ENCODE measurements around the gene CHRNB2.
"Not testable (repeated sequence)": the region's sequence is repeated elsewhere in the genome, so short reads cannot be mapped to it uniquely, and the experiment has no call there.

CHRNB2 gene
- 0 to 0.39 (median 0) reads per million in 3 experiments for total RNA-seq

- peak; percentile 66 for DNase-seq
Observed at GRCh38 chr1:154567386-154568156, at the start of gene CHRNB2. Gene CHRNB2 (plus strand): TSS chr1:154567778. CDS start chr1:154568045, 267 bp downstream.

GRCh38 chr1:154519591-154519991 is 48.0 kb upstream of the CHRNB2 start:
- DNase-seq = no peak

GRCh38 chr1:154520333-154520732 is 47.2 kb upstream of the CHRNB2 start:
- DNase-seq = no peak

- no peak for DNase-seq
Observed at GRCh38 chr1:154521695-154522094, 45.9 kb upstream of the CHRNB2 start.

DNA sequence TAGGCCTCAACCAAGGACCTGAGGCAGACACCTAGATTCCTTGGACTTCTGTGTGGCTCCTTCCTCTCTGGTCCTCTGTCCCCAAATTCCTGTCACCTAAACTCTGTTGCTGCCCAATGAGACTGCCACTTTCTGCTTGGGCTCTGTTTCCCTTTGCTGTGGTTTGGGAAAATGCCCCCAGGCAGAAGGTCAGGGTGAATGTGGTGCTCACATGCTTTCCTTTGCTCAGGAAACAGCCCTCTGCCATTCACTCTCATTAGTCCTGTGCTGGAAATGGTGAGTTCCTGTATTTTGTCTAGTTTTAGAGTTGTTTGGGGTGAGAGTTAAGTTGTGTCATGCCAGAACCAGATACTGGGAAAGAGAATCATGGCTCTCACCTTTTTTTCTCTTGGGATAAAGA is 42.7 kb upstream of the CHRNB2 start:
- no peak for DNase-seq

GRCh38 chr1:154527192-154527591 is 40.4 kb upstream of the CHRNB2 start:
- no peak for DNase-seq

DNA sequence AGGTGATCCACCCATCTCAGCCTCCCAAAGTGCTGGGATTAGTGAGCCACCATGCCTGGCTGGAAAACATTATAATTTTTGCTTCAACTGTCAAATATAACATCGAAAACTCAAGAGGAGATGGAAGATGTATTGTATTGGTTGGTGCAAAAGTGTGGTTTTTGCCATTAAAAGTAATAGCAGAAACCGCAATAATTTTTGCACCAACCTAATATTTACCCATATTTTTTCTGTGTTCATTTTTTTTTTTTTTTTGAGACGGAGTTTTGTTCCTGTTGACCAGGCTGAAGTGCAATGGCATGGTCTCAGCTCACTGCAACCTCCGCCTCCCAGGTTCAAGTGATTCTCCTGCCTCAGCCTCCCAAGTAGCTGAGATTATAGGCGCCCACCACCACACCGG is 38.3 kb upstream of the CHRNB2 start:
- no peak for DNase-seq

GRCh38 chr1:154531950-154532349 is 35.6 kb upstream of the CHRNB2 start:
- not testable (repeated sequence) for DNase-seq

GRCh38 chr1:154533952-154534844 is 33.4 kb upstream of the CHRNB2 start:
- DNase-seq = no peak

DNA sequence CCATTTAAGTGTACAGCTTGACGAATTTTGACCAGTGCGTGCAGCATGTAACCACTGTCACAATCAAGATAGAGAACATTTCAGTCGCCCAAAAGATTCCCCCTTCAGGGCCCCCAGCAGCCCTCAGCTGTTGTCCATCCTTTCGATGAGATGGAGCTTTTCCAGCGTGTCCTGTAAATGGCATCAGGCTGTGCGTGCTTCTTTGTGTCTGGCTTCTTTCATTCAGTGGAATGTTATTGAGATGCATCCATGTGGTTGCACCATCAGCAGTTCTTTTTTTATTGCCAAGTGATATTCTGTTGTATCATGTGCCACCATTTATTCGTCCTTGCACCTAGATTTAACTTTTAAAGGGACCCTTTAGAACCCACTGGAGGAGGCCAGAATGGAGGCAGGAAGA is 31.0 kb upstream of the CHRNB2 start:
- DNase-seq = no peak

DNA sequence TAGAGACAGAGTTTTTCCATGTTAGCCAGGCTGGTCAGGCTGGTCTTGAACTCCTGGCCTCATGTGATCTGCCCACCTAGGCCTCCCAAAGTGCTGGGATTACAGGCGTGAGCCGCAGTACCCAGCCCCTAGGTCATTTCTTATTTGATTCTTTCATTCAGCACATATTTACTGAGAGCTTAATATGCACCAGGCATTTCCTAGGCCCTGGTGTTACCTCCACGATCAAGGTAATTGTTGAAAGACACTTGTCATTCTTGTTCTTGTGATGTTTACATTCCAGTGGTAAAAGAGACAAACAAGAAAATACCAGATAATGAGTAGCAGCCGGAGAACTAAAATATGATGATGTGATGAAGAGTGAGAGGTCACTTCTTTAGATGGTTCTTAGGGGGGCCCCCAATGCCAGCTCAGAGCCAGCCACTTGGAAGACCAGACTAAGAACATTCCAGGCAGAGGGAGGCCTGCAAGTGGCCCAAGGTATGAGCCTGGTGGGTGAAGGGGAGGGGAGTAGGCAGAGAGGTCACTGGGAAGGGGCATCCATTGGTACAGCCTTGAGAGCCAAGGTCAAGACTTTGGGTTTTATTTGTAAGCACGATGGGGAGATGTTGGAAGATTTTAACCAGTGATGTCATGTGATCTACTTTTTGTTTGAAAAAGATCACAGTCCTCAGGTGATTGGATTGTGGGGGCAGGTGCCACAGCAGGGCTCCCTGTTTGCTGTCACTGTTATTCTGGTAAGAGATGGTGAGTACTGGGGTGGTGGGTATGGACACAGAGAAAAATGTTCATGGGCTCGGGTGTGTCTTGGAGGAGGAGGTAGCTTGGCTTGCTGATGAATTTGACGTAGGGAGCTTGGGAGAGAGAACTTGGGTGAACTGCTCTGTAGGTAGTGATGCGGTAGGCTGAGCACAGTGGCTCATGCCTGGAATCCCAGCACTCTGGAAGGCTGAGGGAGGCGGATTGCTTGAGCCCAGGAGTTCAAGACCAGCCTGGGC is 27.8 kb upstream of the CHRNB2 start:
- no peak for DNase-seq

DNA sequence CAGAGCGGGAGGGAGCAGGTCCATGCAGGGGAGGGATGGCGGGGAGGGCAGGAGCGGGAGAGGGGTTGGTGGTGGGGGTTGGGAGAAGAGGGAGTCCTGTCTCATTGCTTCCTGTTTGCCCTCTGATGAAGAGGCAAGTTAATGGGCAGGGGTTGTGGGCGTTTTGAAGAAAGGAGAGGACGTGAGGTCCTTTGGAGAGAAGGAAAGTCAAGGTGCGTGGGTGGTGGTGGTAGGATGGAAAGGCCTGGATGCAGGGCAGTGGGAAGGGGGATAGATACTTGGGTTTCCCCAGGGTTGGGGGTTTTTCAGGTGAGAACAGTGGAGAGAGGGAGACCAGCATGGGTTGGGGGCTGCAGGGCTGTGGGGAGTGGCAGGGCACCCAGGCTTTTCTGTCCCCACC is 26.3 kb upstream of the CHRNB2 start:
- no peak for DNase-seq

DNA sequence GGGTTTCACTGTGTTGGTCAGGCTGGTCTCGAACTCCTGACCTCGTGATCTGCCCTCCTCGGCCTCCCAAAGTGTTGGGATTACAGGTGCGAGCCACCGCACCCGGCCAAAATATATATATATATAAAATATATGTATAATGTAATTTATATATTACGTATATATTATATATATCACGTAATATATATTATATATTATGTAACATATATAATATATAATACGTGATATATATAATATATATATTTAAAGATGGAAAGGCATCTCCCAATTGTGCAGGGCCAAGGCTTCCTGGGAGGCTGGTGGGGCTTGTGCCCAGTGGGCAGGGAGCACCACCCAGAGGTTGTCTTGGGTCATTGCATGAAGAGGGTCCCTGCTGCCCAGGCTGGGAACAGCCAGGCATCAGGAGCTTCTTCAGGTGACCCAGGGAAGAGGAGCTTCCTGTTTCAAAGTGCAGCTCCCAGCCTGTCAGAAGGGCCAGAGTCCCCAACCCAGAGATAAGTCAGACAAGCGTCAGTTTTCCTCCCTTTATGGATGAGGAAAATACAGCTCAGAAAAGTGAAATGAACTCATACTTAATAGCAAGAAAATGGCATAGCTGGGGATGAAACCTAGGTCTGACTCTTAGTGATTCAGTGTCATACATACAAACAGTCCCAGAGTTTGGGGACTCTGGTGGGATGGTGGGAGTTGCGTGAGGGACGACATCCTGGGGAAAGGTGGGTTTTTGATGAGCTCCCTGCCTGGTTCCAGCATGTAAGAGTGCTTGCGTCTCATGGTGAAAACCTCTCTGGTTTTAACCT is 21.1 kb upstream of the CHRNB2 start:
- DNase-seq = peak; percentile 39

GRCh38 chr1:154547105-154547732 is 20.4 kb upstream of the CHRNB2 start:
- DNase-seq = no peak

GRCh38 chr1:154548028-154548427 is 19.6 kb upstream of the CHRNB2 start:
- no peak for DNase-seq

GRCh38 chr1:154549202-154549770 is 18.3 kb upstream of the CHRNB2 start:
- DNase-seq = no peak

- no peak for DNase-seq
Observed at GRCh38 chr1:154550070-154550469, 17.5 kb upstream of the CHRNB2 start.

GRCh38 chr1:154550657-154551056 is 16.9 kb upstream of the CHRNB2 start:
- no peak for DNase-seq

GRCh38 chr1:154551474-154551873 is 16.1 kb upstream of the CHRNB2 start:
- no peak for DNase-seq

DNA sequence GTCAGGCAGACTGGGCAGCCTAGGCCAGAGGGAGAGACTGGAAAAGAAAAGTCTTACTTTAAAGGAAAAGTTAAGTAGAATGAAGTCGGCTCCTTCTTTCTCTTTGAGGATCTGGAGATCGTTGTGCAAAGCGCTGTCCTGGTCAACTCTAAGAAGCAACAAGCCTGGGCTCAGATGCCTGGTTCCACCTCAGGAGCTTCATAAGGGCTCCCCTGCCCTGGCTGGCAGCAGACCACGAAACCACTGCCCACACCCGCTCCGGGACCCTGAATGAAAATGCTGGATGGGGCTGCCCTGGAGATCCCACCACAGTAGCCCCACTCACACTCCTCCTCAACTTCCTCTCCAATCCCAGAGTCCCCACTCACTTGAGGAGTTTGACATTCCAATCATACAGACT is 15.5 kb upstream of the CHRNB2 start:
- no peak for DNase-seq

All from central memory CD4-positive, alpha-beta T cell (primary cell).